Activated T-cell treated with anti-CD3 and anti-CD28 coated beads for 48 hours (primary cell): ENCODE results near the gene XAF1.
"Not testable (repeated sequence)": the region's sequence is repeated elsewhere in the genome, so short reads cannot be mapped to it uniquely, and the experiment has no call there.

Experiments
- DNase-seq: peaks from one replicate; pipeline ENCODE4 v3.0.0-alpha.2; 2020; ENCODE audit warnings: low read depth

Gene XAF1

GRCh38 chr17:6753546-6753945, 2.3 kb upstream of the XAF1 start:
- DNase-seq, result no peak

- DNase-seq, result no peak
Measured at GRCh38 chr17:6755281-6755680, 565 bp upstream of the XAF1 start.

- DNase-seq, result no peak
Measured at GRCh38 chr17:6756425-6757031, 682 bp downstream of the XAF1 start.

GRCh38 chr17:6757747-6758146, 1.9 kb downstream of the XAF1 start:
- no peak for DNase-seq

- no peak for DNase-seq
Measured at GRCh38 chr17:6761779-6762178, 5.9 kb downstream of the XAF1 start.

- no peak for DNase-seq
Measured at GRCh38 chr17:6768447-6768846, 12.6 kb downstream of the XAF1 start.

- no peak for DNase-seq
Measured at GRCh38 chr17:6772016-6772415, 16.2 kb downstream of the XAF1 start.

GRCh38 chr17:6774906-6775305, 19.1 kb downstream of the XAF1 start:
- not testable (repeated sequence) for DNase-seq

GRCh38 chr17:6775871-6776405, 20.1 kb downstream of the XAF1 start, which contains the start of gene FBXO39:
Gene FBXO39 (plus strand): TSS chr17:6776215. CDS start chr17:6779869, 3,654 bp downstream.
- DNase-seq, result no peak

- DNase-seq, result no peak
Measured at GRCh38 chr17:6779411-6779810, 23.6 kb downstream of the XAF1 start.

- no peak for DNase-seq
Measured at GRCh38 chr17:6780001-6780400, 24.2 kb downstream of the XAF1 start.

GRCh38 chr17:6780886-6781285, 25.0 kb downstream of the XAF1 start:
- no peak for DNase-seq

- DNase-seq, result no peak
Measured at GRCh38 chr17:6782244-6782643, 26.4 kb downstream of the XAF1 start.

GRCh38 chr17:6786618-6787017, 30.8 kb downstream of the XAF1 start:
- no peak for DNase-seq

- no peak for DNase-seq
Measured at GRCh38 chr17:6787081-6787693, 31.3 kb downstream of the XAF1 start.

- no peak for DNase-seq
Measured at GRCh38 chr17:6789146-6789545, 33.3 kb downstream of the XAF1 start.

GRCh38 chr17:6793748-6794493, 38.1 kb downstream of the XAF1 start:
- no peak for DNase-seq

- DNase-seq, result no peak
Measured at GRCh38 chr17:6796017-6796886, 40.4 kb downstream of the XAF1 start.

- DNase-seq, result no peak
Measured at GRCh38 chr17:6796887-6797490, 41.1 kb downstream of the XAF1 start.

GRCh38 chr17:6797718-6798351, 42.0 kb downstream of the XAF1 start:
- no peak for DNase-seq

GRCh38 chr17:6799738-6800137, 43.9 kb downstream of the XAF1 start:
- DNase-seq, result no peak
